ENCODE results near the gene KRT75. TPM values are rescaled to one million over a fixed set of nuclear protein-coding genes. Genes with fewer than 3 reads are reported as not detected.

The KRT75 gene
- polyA plus RNA-seq, 1 donor from 2014 or later: not detected

DNA sequence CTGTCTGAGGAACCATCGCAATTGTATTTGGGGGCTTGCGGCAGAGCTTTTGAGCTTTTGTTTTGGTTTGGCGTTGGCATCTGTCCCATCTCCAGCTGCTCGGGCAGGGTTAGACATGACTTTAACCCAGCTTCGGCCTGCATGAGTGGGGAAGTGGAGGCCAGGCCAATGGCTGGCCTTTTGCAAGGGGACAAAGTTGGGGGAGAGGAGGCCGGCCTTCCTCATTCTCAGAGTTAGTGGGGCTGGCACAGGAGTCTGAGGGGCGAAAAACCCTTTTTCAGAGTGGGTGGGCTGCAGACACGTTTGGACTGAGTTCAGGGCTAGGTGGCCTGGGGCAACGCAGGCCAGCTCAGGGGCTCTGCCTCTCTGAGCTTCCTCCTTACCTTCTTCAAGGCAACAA is 33.3 kb downstream of the KRT75 start:
- Histone ChIP-seq H3K27ac (ENCODE audit: low read length) (no peak overlapping the region), H3K9ac (ENCODE audit: low read length) (no peak overlapping the region), H3F3A (ENCODE audit: insufficient read depth, low read length, poor library complexity, severe bottlenecking) (no peaks in the 10 kb centered on the region), H3K36me3 (ENCODE audit: insufficient read depth, low read length) (no peaks in the 10 kb centered on the region), H3K4me3 (ENCODE audit: low read length) (no peak overlapping the region), H3K9me2 (ENCODE audit: insufficient read depth, low read length) (no peaks in the 10 kb centered on the region), H3K4me2 (ENCODE audit: low read length) (no peak overlapping the region), H3K9me3 (ENCODE audit: low read length) (no peaks in the 10 kb centered on the region), H2AFZ (ENCODE audit: low read depth, low read length) (no peak overlapping the region), H3K27me3 (ENCODE audit: insufficient read depth, low read depth, low read length) (no peaks in the 10 kb centered on the region), H3K79me2 (replicated peaks; ENCODE audit: insufficient read depth, low read length) (no peaks in the 10 kb centered on the region), H4K20me1 (ENCODE audit: insufficient read depth) (no peaks in the 10 kb centered on the region)
- no peak for TF ChIP-seq POLR2AphosphoS5 (IDR thresholded peaks at IDR 0.05)
- TF ChIP-seq, protein P1, sequence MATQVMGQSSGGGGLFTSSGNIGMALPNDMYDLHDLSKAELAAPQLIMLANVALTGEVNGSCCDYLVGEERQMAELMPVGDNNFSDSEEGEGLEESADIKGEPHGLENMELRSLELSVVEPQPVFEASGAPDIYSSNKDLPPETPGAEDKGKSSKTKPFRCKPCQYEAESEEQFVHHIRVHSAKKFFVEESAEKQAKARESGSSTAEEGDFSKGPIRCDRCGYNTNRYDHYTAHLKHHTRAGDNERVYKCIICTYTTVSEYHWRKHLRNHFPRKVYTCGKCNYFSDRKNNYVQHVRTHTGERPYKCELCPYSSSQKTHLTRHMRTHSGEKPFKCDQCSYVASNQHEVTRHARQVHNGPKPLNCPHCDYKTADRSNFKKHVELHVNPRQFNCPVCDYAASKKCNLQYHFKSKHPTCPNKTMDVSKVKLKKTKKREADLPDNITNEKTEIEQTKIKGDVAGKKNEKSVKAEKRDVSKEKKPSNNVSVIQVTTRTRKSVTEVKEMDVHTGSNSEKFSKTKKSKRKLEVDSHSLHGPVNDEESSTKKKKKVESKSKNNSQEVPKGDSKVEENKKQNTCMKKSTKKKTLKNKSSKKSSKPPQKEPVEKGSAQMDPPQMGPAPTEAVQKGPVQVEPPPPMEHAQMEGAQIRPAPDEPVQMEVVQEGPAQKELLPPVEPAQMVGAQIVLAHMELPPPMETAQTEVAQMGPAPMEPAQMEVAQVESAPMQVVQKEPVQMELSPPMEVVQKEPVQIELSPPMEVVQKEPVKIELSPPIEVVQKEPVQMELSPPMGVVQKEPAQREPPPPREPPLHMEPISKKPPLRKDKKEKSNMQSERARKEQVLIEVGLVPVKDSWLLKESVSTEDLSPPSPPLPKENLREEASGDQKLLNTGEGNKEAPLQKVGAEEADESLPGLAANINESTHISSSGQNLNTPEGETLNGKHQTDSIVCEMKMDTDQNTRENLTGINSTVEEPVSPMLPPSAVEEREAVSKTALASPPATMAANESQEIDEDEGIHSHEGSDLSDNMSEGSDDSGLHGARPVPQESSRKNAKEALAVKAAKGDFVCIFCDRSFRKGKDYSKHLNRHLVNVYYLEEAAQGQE (IDR thresholded peaks at IDR 0.05; ENCODE audit: borderline replicate concordance): no peak
- no peak for TF ChIP-seq SMC3 (conservative IDR thresholded peaks at IDR 0.05; ENCODE audit: poor library complexity)
- TF ChIP-seq EZH2 (IDR thresholded peaks at IDR 0.05; ENCODE audit: borderline replicate concordance, insufficient read depth, low read length, poor library complexity, severe bottlenecking): no peak
- no peak for TF ChIP-seq MXI1 (conservative IDR thresholded peaks at IDR 0.05; ENCODE audit: poor library complexity, severe bottlenecking)
- TF ChIP-seq EP300 (conservative IDR thresholded peaks at IDR 0.05; ENCODE audit: poor library complexity, severe bottlenecking): no peak
- TF ChIP-seq RAD21 (conservative IDR thresholded peaks at IDR 0.05): no peak
- TF ChIP-seq TAF1 (IDR thresholded peaks at IDR 0.05; ENCODE audit: low read depth): no peak
- TF ChIP-seq, protein P2, sequence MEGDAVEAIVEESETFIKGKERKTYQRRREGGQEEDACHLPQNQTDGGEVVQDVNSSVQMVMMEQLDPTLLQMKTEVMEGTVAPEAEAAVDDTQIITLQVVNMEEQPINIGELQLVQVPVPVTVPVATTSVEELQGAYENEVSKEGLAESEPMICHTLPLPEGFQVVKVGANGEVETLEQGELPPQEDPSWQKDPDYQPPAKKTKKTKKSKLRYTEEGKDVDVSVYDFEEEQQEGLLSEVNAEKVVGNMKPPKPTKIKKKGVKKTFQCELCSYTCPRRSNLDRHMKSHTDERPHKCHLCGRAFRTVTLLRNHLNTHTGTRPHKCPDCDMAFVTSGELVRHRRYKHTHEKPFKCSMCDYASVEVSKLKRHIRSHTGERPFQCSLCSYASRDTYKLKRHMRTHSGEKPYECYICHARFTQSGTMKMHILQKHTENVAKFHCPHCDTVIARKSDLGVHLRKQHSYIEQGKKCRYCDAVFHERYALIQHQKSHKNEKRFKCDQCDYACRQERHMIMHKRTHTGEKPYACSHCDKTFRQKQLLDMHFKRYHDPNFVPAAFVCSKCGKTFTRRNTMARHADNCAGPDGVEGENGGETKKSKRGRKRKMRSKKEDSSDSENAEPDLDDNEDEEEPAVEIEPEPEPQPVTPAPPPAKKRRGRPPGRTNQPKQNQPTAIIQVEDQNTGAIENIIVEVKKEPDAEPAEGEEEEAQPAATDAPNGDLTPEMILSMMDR (IDR thresholded peaks at IDR 0.05; ENCODE audit: poor library complexity, severe bottlenecking): no peak

DNA sequence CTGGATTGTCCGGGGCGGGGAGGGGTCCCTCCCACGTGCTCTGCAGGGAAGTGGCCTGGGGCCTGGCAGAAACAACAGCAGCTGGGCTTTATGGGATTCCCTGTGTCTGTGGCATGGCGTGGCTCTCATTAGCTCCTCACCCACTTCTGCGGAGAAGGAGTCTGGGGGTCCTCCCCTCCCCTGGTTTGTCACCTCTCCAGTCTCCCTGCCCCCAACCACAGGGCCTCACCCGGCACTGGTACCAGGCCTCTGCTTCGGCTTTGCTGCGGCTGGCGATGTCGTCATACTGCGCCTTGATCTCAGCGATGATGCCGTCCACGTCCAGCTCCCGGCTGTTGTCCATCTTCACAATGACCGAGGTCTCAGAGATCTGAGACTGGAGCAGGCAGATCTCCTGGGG is 34.4 kb downstream of the KRT75 start:
- H3K27ac ChIP-seq (ENCODE audit: low read length): no peak overlapping the region
- H3K79me2 ChIP-seq (replicated peaks; ENCODE audit: insufficient read depth, low read length): no peaks in the 10 kb centered on the region

More for the DNA sequence above, 34.4 kb downstream of the KRT75 start:
- no peak overlapping the region for H3K9ac ChIP-seq (ENCODE audit: low read length)
- no peaks in the 10 kb centered on the region for H3K27me3 ChIP-seq (ENCODE audit: insufficient read depth, low read depth, low read length)
- no peak overlapping the region for H2AFZ ChIP-seq (ENCODE audit: low read depth, low read length)
- no peaks in the 10 kb centered on the region for H4K20me1 ChIP-seq (ENCODE audit: insufficient read depth)
- no peaks in the 10 kb centered on the region for H3F3A ChIP-seq (ENCODE audit: insufficient read depth, low read length, poor library complexity, severe bottlenecking)
- no peaks in the 10 kb centered on the region for H3K36me3 ChIP-seq (ENCODE audit: insufficient read depth, low read length)
- H3K4me3 ChIP-seq (ENCODE audit: low read length): no peak overlapping the region
- TF ChIP-seq RAD21 (conservative IDR thresholded peaks at IDR 0.05) (no peak), MXI1 (conservative IDR thresholded peaks at IDR 0.05; ENCODE audit: poor library complexity, severe bottlenecking) (no peak), EP300 (conservative IDR thresholded peaks at IDR 0.05; ENCODE audit: poor library complexity, severe bottlenecking) (no peak), SMC3 (conservative IDR thresholded peaks at IDR 0.05; ENCODE audit: poor library complexity) (no peak), EZH2 (IDR thresholded peaks at IDR 0.05; ENCODE audit: borderline replicate concordance, insufficient read depth, low read length, poor library complexity, severe bottlenecking) (no peak), TAF1 (IDR thresholded peaks at IDR 0.05; ENCODE audit: low read depth) (no peak), POLR2AphosphoS5 (IDR thresholded peaks at IDR 0.05) (no peak)
- TF ChIP-seq, protein P1 (IDR thresholded peaks at IDR 0.05; ENCODE audit: borderline replicate concordance): no peak
- TF ChIP-seq, protein P2 (IDR thresholded peaks at IDR 0.05; ENCODE audit: poor library complexity, severe bottlenecking): no peak
- no peak overlapping the region for H3K4me2 ChIP-seq (ENCODE audit: low read length)
- H3K9me2 ChIP-seq (ENCODE audit: insufficient read depth, low read length): no peaks in the 10 kb centered on the region
- H3K9me3 ChIP-seq (ENCODE audit: low read length): no peaks in the 10 kb centered on the region

All from neural cell (in vitro differentiated cells).